Neutrophil (primary cell): Measurements from ENCODE around the gene DAPK1.

Source experiments
- H3K27ac ChIP-seq: fragments of 200-600 bp; sonication (generic); 2 replicates; pipeline ENCODE4 v1.5.1; 2016; ENCODE audit warnings: mild to moderate bottlenecking, moderate library complexity
- H3K27me3 ChIP-seq: fragments of 200-600 bp; sonication (generic); 2 replicates; pipeline ENCODE4 v1.6.0; 2016; ENCODE audit warnings: mild to moderate bottlenecking
- H3K36me3 ChIP-seq: fragments of 200-600 bp; sonication (generic); 2 replicates; pipeline ENCODE4 v1.5.1; 2017
- H3K4me1 ChIP-seq, 2 experiments: fragments of 200-600 bp in 1 of 2; sonication (generic) in 1 of 2; 1 replicate in 1 of 2; 2 replicates in 1 of 2; pipeline versions ENCODE4 v1.5.1 to v1.6.1; 2013 to 2016; ENCODE audit warnings: low read depth in 1 of 2, low read length in 1 of 2, mild to moderate bottlenecking in 1 of 2, moderate library complexity in 1 of 2; ENCODE audit not compliant: control insufficient read depth in 1 of 2, insufficient read depth in 1 of 2
- H3K4me3 ChIP-seq, 2 experiments: fragments of 200-600 bp in 1 of 2; sonication (generic) in 1 of 2; 1 replicate in 1 of 2; 2 replicates in 1 of 2; pipeline ENCODE4 v1.5.1; 2013 to 2016; ENCODE audit warnings: low read depth in 1 of 2, low read length in 1 of 2, mild to moderate bottlenecking in 1 of 2, moderate library complexity in 1 of 2
- H3K9me3 ChIP-seq: fragments of 200-600 bp; sonication (generic); 2 replicates; pipeline ENCODE4 v1.5.1; 2016
- CTCF ChIP-seq: fragments of 200-600 bp; sonication (generic); IDR thresholded peaks from 2 replicates; pipeline ENCODE4 v1.5.1; 2016; ENCODE audit warnings: antibody characterized with exemption

Gene DAPK1

GRCh38 chr9:87618226-87618625 is 120.6 kb downstream of the DAPK1 start:
- H3K4me3 ChIP-seq, result no peak overlapping the region
- H3K4me1 ChIP-seq, result peaks cover 25 to 27% of the 10 kb centered on the region in 2 experiments
- no peaks in the 10 kb centered on the region for H3K9me3 ChIP-seq
- H3K27ac ChIP-seq, result no peak overlapping the region
- no peak for TF ChIP-seq CTCF
- no peaks in the 10 kb centered on the region for H3K36me3 ChIP-seq
- H3K27me3 ChIP-seq, result no peaks in the 10 kb centered on the region

GRCh38 chr9:87618931-87619330 is 121.3 kb downstream of the DAPK1 start:
- Histone ChIP-seq H3K27ac (no peak overlapping the region), H3K36me3 (no peaks in the 10 kb centered on the region), H3K27me3 (no peaks in the 10 kb centered on the region), H3K4me3 (no peak overlapping the region), H3K4me1 (peaks cover 18 to 20% of the 10 kb centered on the region in 2 experiments), H3K9me3 (no peaks in the 10 kb centered on the region)
- no peak for TF ChIP-seq CTCF

- Histone ChIP-seq H3K27me3 (no peaks in the 10 kb centered on the region), H3K36me3 (no peaks in the 10 kb centered on the region), H3K9me3 (no peaks in the 10 kb centered on the region), H3K4me3 (no peak overlapping the region), H3K27ac (no peak overlapping the region), H3K4me1 (peaks cover 14 to 16% of the 10 kb centered on the region in 2 experiments)
- TF ChIP-seq CTCF, result no peak
These were observed 121.7 kb downstream of the DAPK1 start for GRCh38 chr9:87619346-87619745.

- Histone ChIP-seq H3K27ac (no peak overlapping the region), H3K27me3 (no peaks in the 10 kb centered on the region), H3K36me3 (no peaks in the 10 kb centered on the region)
These were observed 123.2 kb downstream of the DAPK1 start for GRCh38 chr9:87620731-87621322.

GRCh38 chr9:87622098-87622497 is 124.4 kb downstream of the DAPK1 start:
- TF ChIP-seq CTCF, result no peak
- Histone ChIP-seq H3K4me3 (no peak overlapping the region), H3K4me1 (no peaks in the 10 kb centered on the region), H3K27ac (no peak overlapping the region), H3K9me3 (no peaks in the 10 kb centered on the region), H3K27me3 (no peaks in the 10 kb centered on the region), H3K36me3 (no peaks in the 10 kb centered on the region)

More at GRCh38 chr9:87620731-87621322, 123.2 kb downstream of the DAPK1 start:
- H3K4me3 ChIP-seq, result no peak overlapping the region
- H3K4me1 ChIP-seq, result peaks cover 0 to 1% of the 10 kb centered on the region in 2 experiments
- H3K9me3 ChIP-seq, result no peaks in the 10 kb centered on the region
- TF ChIP-seq CTCF, result no peak

GRCh38 chr9:87622923-87623322 is 125.3 kb downstream of the DAPK1 start:
- Histone ChIP-seq H3K9me3 (no peaks in the 10 kb centered on the region), H3K36me3 (no peaks in the 10 kb centered on the region), H3K27me3 (no peaks in the 10 kb centered on the region), H3K27ac (no peak overlapping the region), H3K4me1 (peaks cover 0 to 3% of the 10 kb centered on the region in 2 experiments), H3K4me3 (no peak overlapping the region)
- TF ChIP-seq CTCF, result no peak
